ENCODE results near the gene RALY. TPM values are rescaled to one million over a fixed set of nuclear protein-coding genes. Genes with fewer than 3 reads are reported as not detected.

The RALY gene
- total RNA-seq, 2 donors from 2014 or later = 136 to 182 TPM

DNA sequence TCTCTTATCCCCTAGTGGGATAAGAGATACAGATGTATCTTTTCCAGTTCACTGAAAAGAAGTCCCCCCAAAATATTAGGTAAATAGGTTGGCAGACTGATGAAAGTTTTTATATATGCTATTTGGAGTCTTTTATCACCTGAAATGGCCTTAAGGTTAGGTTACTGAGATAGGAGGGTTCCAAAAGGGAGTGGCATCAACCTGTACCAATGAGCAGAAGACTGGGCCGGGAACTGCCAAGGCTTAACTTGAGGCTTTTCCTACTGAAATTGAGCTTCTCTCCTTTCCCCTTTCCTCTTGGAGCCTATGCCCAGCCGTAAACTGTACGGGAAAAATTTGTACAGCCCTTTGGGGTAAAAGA lies 76.3 kb downstream of the RALY start:
- Histone ChIP-seq H3K4me1 (ENCODE audit: control insufficient read depth, insufficient read depth, low read length) (peaks cover 8% of the 10 kb centered on the region), H3K9ac (ENCODE audit: extremely low read depth, low read length, poor library complexity, severe bottlenecking) (no peak overlapping the region), H3K27ac (ENCODE audit: low read depth, low read length) (no peak overlapping the region), H3K4me3 (ENCODE audit: low read length) (no peak overlapping the region), H3K36me3 (ENCODE audit: control insufficient read depth, insufficient read depth, low read length) (peaks cover 18% of the 10 kb centered on the region), H3K9me3 (ENCODE audit: control insufficient read depth, low read length) (no peaks in the 10 kb centered on the region), H3K27me3 (ENCODE audit: control insufficient read depth, insufficient read depth, low read length, poor library complexity, severe bottlenecking) (no peaks in the 10 kb centered on the region)
- Mint-ChIP-seq H3K4me1 (peaks cover 39% of the 10 kb centered on the region), H3K4me3 (no peak overlapping the region), H3K9me3 (no peaks in the 10 kb centered on the region), H3K27me3 (ENCODE audit: insufficient read depth) (no peaks in the 10 kb centered on the region), H3K27ac (no peak overlapping the region), H3K36me3 (ENCODE audit: low read depth) (peaks cover 24% of the 10 kb centered on the region)
- TF ChIP-seq, protein P1, sequence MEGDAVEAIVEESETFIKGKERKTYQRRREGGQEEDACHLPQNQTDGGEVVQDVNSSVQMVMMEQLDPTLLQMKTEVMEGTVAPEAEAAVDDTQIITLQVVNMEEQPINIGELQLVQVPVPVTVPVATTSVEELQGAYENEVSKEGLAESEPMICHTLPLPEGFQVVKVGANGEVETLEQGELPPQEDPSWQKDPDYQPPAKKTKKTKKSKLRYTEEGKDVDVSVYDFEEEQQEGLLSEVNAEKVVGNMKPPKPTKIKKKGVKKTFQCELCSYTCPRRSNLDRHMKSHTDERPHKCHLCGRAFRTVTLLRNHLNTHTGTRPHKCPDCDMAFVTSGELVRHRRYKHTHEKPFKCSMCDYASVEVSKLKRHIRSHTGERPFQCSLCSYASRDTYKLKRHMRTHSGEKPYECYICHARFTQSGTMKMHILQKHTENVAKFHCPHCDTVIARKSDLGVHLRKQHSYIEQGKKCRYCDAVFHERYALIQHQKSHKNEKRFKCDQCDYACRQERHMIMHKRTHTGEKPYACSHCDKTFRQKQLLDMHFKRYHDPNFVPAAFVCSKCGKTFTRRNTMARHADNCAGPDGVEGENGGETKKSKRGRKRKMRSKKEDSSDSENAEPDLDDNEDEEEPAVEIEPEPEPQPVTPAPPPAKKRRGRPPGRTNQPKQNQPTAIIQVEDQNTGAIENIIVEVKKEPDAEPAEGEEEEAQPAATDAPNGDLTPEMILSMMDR (conservative IDR thresholded peaks at IDR 0.05) = peak; percentile 9
- no peak for DNase-seq
- 92 to 100% methylated on average over 1 to 3 of the region's 3 CpGs for WGBS, 2 experiments (ENCODE audit: insufficient coverage in 1 of 2, insufficient read length in 1 of 2)

- Mint-ChIP-seq H3K9me3 (no peaks in the 10 kb centered on the region), H3K4me1 (peaks cover 35% of the 10 kb centered on the region), H3K4me3 (no peak overlapping the region), H3K27me3 (ENCODE audit: insufficient read depth) (no peaks in the 10 kb centered on the region), H3K36me3 (ENCODE audit: low read depth) (peaks cover 24% of the 10 kb centered on the region), H3K27ac (no peak overlapping the region)
- no peaks in the 10 kb centered on the region for H3K27me3 ChIP-seq (ENCODE audit: control insufficient read depth, insufficient read depth, low read length, poor library complexity, severe bottlenecking)
- H3K4me1 ChIP-seq (ENCODE audit: control insufficient read depth, insufficient read depth, low read length) = peaks cover 8% of the 10 kb centered on the region
- WGBS, 2 experiments (ENCODE audit: insufficient coverage in 1 of 2, insufficient read length in 1 of 2) = 84 to 97% methylated on average over 6 to 8 of the region's 8 CpGs
- peaks cover 26% of the 10 kb centered on the region for H3K36me3 ChIP-seq (ENCODE audit: control insufficient read depth, insufficient read depth, low read length)
- no peak overlapping the region for H3K27ac ChIP-seq (ENCODE audit: low read depth, low read length)
- no peaks in the 10 kb centered on the region for H3K9me3 ChIP-seq (ENCODE audit: control insufficient read depth, low read length)
- TF ChIP-seq, protein P1 (conservative IDR thresholded peaks at IDR 0.05) = no peak
- DNase-seq = no peak
- H3K4me3 ChIP-seq (ENCODE audit: low read length) = no peak overlapping the region
- no peak overlapping the region for H3K9ac ChIP-seq (ENCODE audit: extremely low read depth, low read length, poor library complexity, severe bottlenecking)
Observed at GRCh38 chr20:34070859-34071258, 77.1 kb downstream of the RALY start.

- peaks cover 31% of the 10 kb centered on the region for H3K36me3 ChIP-seq (ENCODE audit: control insufficient read depth, insufficient read depth, low read length)
- no peaks in the 10 kb centered on the region for H3K9me3 ChIP-seq (ENCODE audit: control insufficient read depth, low read length)
- no peak overlapping the region for H3K9ac ChIP-seq (ENCODE audit: extremely low read depth, low read length, poor library complexity, severe bottlenecking)
- Mint-ChIP-seq H3K27ac (peak overlapping the region; percentile 65), H3K4me3 (no peak overlapping the region), H3K27me3 (ENCODE audit: insufficient read depth) (no peaks in the 10 kb centered on the region), H3K4me1 (peaks cover 27% of the 10 kb centered on the region), H3K9me3 (no peaks in the 10 kb centered on the region), H3K36me3 (ENCODE audit: low read depth) (peaks cover 35% of the 10 kb centered on the region)
- H3K27me3 ChIP-seq (ENCODE audit: control insufficient read depth, insufficient read depth, low read length, poor library complexity, severe bottlenecking) = no peaks in the 10 kb centered on the region
- H3K4me3 ChIP-seq (ENCODE audit: low read length) = no peak overlapping the region
- no peak for DNase-seq
- TF ChIP-seq, protein P1 (conservative IDR thresholded peaks at IDR 0.05) = no peak
- H3K4me1 ChIP-seq (ENCODE audit: control insufficient read depth, insufficient read depth, low read length) = peaks cover 8% of the 10 kb centered on the region
- 96 to 97% methylated on average over 7 of the region's 8 CpGs for WGBS, 2 experiments (ENCODE audit: insufficient coverage in 1 of 2, insufficient read length in 1 of 2)
- no peak overlapping the region for H3K27ac ChIP-seq (ENCODE audit: low read depth, low read length)
Observed at GRCh38 chr20:34072076-34072475, 78.4 kb downstream of the RALY start.

Measured in endodermal cell (in vitro differentiated cells).